GM19455 (cell line): ENCODE data around the gene PLEKHO2.

Experiments used
- ATAC-seq: cut with Tn5 transposase; IDR thresholded peaks from one replicate; pipeline ENCODE4 v1.9.1; 2021; ENCODE audit not compliant: unreplicated experiment

Gene PLEKHO2

GRCh38 chr15:64825431-64826294 lies 16.1 kb upstream of the PLEKHO2 start, which contains the start of gene PIF1:
PIF1 (minus strand) TSS chr15:64825647; CDS start chr15:64824335, 1,312 bp downstream.
- peak; percentile 85 for ATAC-seq

GRCh38 chr15:64828985-64829384 lies 12.7 kb upstream of the PLEKHO2 start:
- ATAC-seq: no peak

GRCh38 chr15:64833690-64834089 lies 8.0 kb upstream of the PLEKHO2 start:
- ATAC-seq: no peak

GRCh38 chr15:64836023-64836536 lies 5.6 kb upstream of the PLEKHO2 start:
- no peak for ATAC-seq

- no peak for ATAC-seq
Measured at GRCh38 chr15:64837502-64837901, 4.2 kb upstream of the PLEKHO2 start.

GRCh38 chr15:64841060-64841343 lies 713 bp upstream of the PLEKHO2 start:
- ATAC-seq: no peak

- ATAC-seq: no peak
Measured at GRCh38 chr15:64842096-64842939, 603 bp downstream of the PLEKHO2 start.

GRCh38 chr15:64842986-64843561 lies 1.4 kb downstream of the PLEKHO2 start:
- no peak for ATAC-seq

- ATAC-seq: no peak
Measured at GRCh38 chr15:64843991-64844390, 2.3 kb downstream of the PLEKHO2 start.

GRCh38 chr15:64844576-64845145 lies 2.9 kb downstream of the PLEKHO2 start:
- no peak for ATAC-seq

GRCh38 chr15:64845183-64845611 lies 3.5 kb downstream of the PLEKHO2 start:
- ATAC-seq: no peak

GRCh38 chr15:64845831-64846595 lies 4.3 kb downstream of the PLEKHO2 start:
- ATAC-seq: no peak

- no peak for ATAC-seq
Measured at GRCh38 chr15:64847016-64847415, 5.3 kb downstream of the PLEKHO2 start.

GRCh38 chr15:64847448-64847847 lies 5.7 kb downstream of the PLEKHO2 start:
- no peak for ATAC-seq

- no peak for ATAC-seq
Measured at GRCh38 chr15:64847876-64848716, 6.4 kb downstream of the PLEKHO2 start.

GRCh38 chr15:64850778-64851502 lies 9.2 kb downstream of the PLEKHO2 start:
- ATAC-seq: no peak

GRCh38 chr15:64851503-64851840 lies 9.8 kb downstream of the PLEKHO2 start:
- no peak for ATAC-seq

- no peak for ATAC-seq
Measured at GRCh38 chr15:64854041-64854440, 12.3 kb downstream of the PLEKHO2 start.

GRCh38 chr15:64854526-64854925 lies 12.8 kb downstream of the PLEKHO2 start:
- ATAC-seq: no peak
